Type B pancreatic cell (in vitro differentiated cells): ENCODE measurements around the gene CDX1. TPM values are rescaled to one million over a fixed set of nuclear protein-coding genes. Genes with fewer than 3 reads are reported as not detected.
A peak's percentile ranks its signal among the peaks of the same experiment; 100 is the strongest.

Experiments
- DNase-seq: peaks from one replicate; pipeline ENCODE4 v3.0.0; 2021; ENCODE audit warnings: mixed read lengths; ENCODE audit not compliant: unreplicated experiment; ENCODE audit errors: extremely low spot score
- H3K27ac Mint-ChIP-seq: 2 replicates; pipeline ENCODE4 v1.8.0; 2021; ENCODE audit warnings: mild to moderate bottlenecking, mixed read lengths
- H3K27me3 Mint-ChIP-seq: 2 replicates; pipeline ENCODE4 v1.8.0; 2021; ENCODE audit warnings: mixed read lengths
- H3K36me3 Mint-ChIP-seq: 2 replicates; pipeline ENCODE4 v1.8.0; 2021; ENCODE audit warnings: mixed read lengths
- H3K4me1 Mint-ChIP-seq: one replicate; pipeline ENCODE4 v1.8.0; 2021; ENCODE audit warnings: mixed read lengths; ENCODE audit not compliant: unreplicated experiment
- H3K4me3 Mint-ChIP-seq: 2 replicates; pipeline ENCODE4 v1.8.0; 2021; ENCODE audit warnings: mild to moderate bottlenecking, mixed read lengths
- H3K9me3 Mint-ChIP-seq: 2 replicates; pipeline ENCODE4 v1.8.0; 2021; ENCODE audit warnings: mixed read lengths
- long read RNA-seq: library from polyadenylated mRNA; unstranded; transcript quantifications from one replicate; pipeline ENCODE4 v2.0.0, GENCODE V29; 2020
- total RNA-seq: library from RNA; stranded (reverse); gene quantifications from 2 replicates; pipeline ENCODE4 v1.2.1, GENCODE V29; 2021; ENCODE audit warnings: low replicate concordance
- TF ChIP-seq, protein P1 (sequence below): fragments of 200-600 bp; sonication (generic); conservative IDR thresholded peaks from 2 replicates; pipeline ENCODE4 v1.5.0; 2021; ENCODE audit warnings: antibody characterized with exemption, mild to moderate bottlenecking

CDX1 gene
- 5.0 and 13.4 TPM in 2 replicates for total RNA-seq
- long read RNA-seq, result 0 reads

DNA sequence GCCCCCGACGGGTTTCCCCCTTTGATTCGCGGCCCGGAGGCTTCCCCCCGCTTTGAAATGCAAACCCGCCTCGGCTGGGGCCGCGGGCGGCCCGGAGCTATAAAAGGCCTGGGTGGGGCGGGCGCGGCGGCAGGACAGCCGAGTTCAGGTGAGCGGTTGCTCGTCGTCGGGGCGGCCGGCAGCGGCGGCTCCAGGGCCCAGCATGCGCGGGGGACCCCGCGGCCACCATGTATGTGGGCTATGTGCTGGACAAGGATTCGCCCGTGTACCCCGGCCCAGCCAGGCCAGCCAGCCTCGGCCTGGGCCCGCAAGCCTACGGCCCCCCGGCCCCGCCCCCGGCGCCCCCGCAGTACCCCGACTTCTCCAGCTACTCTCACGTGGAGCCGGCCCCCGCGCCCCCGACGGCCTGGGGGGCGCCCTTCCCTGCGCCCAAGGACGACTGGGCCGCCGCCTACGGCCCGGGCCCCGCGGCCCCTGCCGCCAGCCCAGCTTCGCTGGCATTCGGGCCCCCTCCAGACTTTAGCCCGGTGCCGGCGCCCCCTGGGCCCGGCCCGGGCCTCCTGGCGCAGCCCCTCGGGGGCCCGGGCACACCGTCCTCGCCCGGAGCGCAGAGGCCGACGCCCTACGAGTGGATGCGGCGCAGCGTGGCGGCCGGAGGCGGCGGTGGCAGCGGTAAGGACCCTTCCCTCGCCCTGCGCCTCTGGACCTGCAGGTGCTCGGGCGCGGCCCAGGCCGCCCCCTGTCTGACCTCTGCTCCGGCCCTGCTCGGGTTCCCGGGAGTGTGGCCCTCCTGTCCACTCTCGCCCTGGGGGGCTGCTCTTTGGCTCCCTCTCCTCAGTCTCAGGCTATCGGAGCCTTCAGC is at the start of gene CDX1:
Gene CDX1 (plus strand): TSS at position 129 of the 862 bp plus-strand sequence. CDS start 99 bp downstream, at position 228.
- TF ChIP-seq, protein P1, sequence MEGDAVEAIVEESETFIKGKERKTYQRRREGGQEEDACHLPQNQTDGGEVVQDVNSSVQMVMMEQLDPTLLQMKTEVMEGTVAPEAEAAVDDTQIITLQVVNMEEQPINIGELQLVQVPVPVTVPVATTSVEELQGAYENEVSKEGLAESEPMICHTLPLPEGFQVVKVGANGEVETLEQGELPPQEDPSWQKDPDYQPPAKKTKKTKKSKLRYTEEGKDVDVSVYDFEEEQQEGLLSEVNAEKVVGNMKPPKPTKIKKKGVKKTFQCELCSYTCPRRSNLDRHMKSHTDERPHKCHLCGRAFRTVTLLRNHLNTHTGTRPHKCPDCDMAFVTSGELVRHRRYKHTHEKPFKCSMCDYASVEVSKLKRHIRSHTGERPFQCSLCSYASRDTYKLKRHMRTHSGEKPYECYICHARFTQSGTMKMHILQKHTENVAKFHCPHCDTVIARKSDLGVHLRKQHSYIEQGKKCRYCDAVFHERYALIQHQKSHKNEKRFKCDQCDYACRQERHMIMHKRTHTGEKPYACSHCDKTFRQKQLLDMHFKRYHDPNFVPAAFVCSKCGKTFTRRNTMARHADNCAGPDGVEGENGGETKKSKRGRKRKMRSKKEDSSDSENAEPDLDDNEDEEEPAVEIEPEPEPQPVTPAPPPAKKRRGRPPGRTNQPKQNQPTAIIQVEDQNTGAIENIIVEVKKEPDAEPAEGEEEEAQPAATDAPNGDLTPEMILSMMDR, result no peak
- peak within 1 kb of the TSS; percentile 56 for H3K27ac Mint-ChIP-seq
- DNase-seq, result no peak
- H3K27me3 Mint-ChIP-seq, result peaks cover 56% of the 10 kb centered on the region
- peak within 1 kb of the TSS; percentile 80 for H3K4me3 Mint-ChIP-seq
- peaks cover 49% of the 10 kb centered on the region for H3K4me1 Mint-ChIP-seq
- no peaks in the 10 kb centered on the region for H3K36me3 Mint-ChIP-seq
- no peaks in the 10 kb centered on the region for H3K9me3 Mint-ChIP-seq

DNA sequence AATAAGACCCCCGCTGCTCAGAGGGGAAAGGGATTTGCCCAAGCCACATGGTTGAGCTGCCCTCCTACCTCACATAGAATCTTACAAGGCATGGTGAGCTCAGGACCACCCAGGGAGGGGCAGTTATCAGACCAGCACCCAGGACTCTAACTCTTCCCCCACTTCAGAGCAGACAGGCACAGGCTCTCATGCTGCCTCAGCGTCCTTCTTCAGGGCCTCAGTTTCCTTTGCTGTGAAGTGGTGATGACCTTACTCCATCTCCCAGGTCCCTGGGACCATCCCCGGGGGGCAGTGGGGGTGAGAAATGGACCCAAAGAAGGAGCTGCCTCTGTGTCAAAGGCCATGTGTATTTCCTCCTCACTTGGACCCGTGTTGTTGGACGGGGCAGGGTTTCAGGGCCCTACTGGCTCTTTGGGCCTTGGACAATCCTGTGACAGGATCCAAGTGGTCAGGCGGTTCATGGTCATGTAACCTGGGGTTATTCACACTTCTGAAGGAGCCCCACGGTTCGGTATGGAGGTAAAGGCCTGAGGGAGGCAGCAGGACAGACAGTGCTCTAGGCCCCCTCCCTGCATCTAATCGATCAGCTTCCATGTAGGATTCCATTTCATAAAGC is 48.5 kb upstream of the CDX1 start:
- Mint-ChIP-seq H3K27ac (no peak overlapping the region), H3K27me3 (peaks cover 4% of the 10 kb centered on the region), H3K36me3 (no peaks in the 10 kb centered on the region), H3K9me3 (no peaks in the 10 kb centered on the region), H3K4me1 (peaks cover 3% of the 10 kb centered on the region), H3K4me3 (no peak overlapping the region)
- TF ChIP-seq, protein P1, result no peak
- no peak for DNase-seq

DNA sequence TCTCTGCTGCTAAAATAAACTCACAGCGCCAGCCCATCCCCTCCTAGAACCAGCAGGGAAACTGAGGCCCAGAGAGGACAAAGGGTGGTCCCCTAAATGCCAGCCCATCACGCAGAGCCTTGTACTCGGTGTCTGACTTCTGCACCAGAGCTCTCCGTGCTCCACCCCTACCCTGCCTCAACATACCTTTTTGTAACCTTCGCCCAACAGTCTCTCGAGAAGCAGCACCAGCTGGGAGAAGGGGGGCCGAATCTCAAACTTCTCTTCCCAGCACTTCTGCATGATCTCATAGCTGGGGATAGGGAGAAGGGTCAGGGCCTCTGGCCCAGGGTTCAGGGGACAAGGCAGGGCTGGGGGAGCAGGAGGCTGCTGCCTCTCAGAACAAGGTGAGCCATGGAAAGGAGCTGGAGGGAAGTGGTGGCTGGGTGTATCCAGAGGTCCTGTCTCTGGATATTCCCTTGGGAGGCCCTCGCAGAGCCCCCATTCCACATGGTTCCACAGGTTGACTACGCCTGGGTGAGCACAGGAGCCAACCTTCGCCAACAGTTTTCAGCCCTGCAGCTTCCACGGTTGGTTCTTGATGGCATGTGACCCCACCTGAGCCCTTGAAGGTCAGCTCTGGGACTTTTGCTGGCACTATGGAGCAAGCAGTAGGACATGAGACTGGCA is 47.9 kb upstream of the CDX1 start:
- TF ChIP-seq, protein P1, result no peak
- DNase-seq, result no peak
- Mint-ChIP-seq H3K4me1 (no peaks in the 10 kb centered on the region), H3K27me3 (peaks cover 4% of the 10 kb centered on the region), H3K9me3 (no peaks in the 10 kb centered on the region), H3K27ac (no peak overlapping the region), H3K4me3 (no peak overlapping the region), H3K36me3 (no peaks in the 10 kb centered on the region)

GRCh38 chr5:150119421-150120061 is 47.0 kb upstream of the CDX1 start:
- H3K4me1 Mint-ChIP-seq, result no peaks in the 10 kb centered on the region
- peaks cover 4% of the 10 kb centered on the region for H3K27me3 Mint-ChIP-seq
- DNase-seq, result no peak
- TF ChIP-seq, protein P1, result no peak
- H3K27ac Mint-ChIP-seq, result no peak overlapping the region
- no peaks in the 10 kb centered on the region for H3K36me3 Mint-ChIP-seq
- no peaks in the 10 kb centered on the region for H3K9me3 Mint-ChIP-seq
- H3K4me3 Mint-ChIP-seq, result no peak overlapping the region

DNA sequence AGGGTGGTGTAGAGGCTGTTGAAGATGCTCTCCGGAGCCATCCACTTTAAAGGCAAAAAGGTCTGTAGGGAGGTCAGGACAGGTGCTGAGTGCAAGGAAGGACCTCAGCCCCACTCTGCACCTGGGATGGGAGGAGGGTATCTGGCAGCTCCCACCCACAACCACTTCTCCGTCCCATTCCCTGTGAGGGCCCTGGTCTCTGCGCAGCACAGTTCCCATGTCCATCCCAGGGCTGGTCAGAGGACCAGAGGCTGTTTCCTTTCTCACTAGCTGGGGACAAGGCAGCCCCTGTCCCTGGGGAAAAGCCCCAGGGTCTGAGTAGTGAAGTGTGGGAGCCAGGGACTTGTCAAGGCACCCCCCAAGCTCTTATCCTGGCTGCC is 46.5 kb upstream of the CDX1 start:
- Mint-ChIP-seq H3K9me3 (no peaks in the 10 kb centered on the region), H3K27me3 (peaks cover 4% of the 10 kb centered on the region), H3K4me1 (peaks cover 3% of the 10 kb centered on the region), H3K36me3 (no peaks in the 10 kb centered on the region), H3K27ac (no peak overlapping the region), H3K4me3 (no peak overlapping the region)
- TF ChIP-seq, protein P1, result no peak
- no peak for DNase-seq
